ENCODE measurements around the gene MIOX. TPM values are rescaled to one million over a fixed set of nuclear protein-coding genes. Genes with fewer than 3 reads are reported as not detected.
A peak's percentile ranks its signal among the peaks of the same experiment; 100 is the strongest.
"Not testable (repeated sequence)": the region's sequence is repeated elsewhere in the genome, so short reads cannot be mapped to it uniquely, and the experiment has no call there.

Gene MIOX
- total and polyA plus RNA-seq, 9 of the 15 experiments (the other 6 are each of a cell fraction or from before 2014, with no cell fraction given): 0.08 TPM; not detected in 8

DNA sequence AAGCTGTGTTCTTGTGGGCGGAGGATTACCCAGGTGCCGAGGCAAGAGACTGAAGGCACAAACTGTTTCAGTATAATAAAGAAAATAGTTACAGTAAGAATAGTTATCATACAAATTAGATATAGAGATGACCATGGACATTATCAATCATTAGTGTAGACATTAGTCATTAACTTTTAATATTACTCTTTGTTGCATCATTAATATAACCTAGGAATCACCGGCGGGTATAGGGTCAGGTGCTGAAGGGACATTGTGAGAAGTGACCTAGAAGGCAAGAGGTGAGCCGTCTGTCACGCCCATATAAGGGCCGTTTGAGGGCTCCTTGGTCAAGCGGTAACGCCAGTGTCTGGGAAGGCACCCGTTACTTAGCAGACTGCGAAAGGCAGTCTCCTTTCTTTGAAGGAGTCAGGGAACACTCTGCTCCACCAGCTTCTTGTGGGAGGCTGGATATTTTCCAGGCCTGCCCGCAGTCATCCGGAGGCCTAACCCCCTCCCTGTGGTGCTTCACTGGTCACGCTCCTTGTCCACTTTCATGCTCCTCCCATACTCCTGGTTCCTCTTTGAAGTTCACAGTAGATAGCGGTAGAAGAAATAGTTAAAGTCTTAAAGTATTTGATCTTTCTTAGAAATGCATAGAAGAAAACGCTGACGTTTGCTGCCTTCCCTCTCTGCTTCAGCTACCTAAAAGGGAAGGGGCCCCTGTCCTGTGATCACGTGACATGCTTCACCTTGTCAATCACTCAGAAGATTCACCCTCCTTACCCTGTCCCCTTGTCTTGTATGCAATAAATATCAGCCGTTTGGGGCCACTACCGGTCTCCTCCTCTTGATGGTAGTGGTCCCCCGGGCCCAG is 47.4 kb downstream of the MIOX start (continued):
- TF ChIP-seq, protein P1, sequence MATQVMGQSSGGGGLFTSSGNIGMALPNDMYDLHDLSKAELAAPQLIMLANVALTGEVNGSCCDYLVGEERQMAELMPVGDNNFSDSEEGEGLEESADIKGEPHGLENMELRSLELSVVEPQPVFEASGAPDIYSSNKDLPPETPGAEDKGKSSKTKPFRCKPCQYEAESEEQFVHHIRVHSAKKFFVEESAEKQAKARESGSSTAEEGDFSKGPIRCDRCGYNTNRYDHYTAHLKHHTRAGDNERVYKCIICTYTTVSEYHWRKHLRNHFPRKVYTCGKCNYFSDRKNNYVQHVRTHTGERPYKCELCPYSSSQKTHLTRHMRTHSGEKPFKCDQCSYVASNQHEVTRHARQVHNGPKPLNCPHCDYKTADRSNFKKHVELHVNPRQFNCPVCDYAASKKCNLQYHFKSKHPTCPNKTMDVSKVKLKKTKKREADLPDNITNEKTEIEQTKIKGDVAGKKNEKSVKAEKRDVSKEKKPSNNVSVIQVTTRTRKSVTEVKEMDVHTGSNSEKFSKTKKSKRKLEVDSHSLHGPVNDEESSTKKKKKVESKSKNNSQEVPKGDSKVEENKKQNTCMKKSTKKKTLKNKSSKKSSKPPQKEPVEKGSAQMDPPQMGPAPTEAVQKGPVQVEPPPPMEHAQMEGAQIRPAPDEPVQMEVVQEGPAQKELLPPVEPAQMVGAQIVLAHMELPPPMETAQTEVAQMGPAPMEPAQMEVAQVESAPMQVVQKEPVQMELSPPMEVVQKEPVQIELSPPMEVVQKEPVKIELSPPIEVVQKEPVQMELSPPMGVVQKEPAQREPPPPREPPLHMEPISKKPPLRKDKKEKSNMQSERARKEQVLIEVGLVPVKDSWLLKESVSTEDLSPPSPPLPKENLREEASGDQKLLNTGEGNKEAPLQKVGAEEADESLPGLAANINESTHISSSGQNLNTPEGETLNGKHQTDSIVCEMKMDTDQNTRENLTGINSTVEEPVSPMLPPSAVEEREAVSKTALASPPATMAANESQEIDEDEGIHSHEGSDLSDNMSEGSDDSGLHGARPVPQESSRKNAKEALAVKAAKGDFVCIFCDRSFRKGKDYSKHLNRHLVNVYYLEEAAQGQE (IDR thresholded peaks at IDR 0.05; ENCODE audit: borderline replicate concordance): peak; percentile 39; the same call in 1 of the 2 replicates
- TF ChIP-seq, protein P1 (CRISPR knock-in tag; IDR thresholded peaks at IDR 0.05; ENCODE audit: low read depth): not testable (repeated sequence)
- TF ChIP-seq, protein P2, sequence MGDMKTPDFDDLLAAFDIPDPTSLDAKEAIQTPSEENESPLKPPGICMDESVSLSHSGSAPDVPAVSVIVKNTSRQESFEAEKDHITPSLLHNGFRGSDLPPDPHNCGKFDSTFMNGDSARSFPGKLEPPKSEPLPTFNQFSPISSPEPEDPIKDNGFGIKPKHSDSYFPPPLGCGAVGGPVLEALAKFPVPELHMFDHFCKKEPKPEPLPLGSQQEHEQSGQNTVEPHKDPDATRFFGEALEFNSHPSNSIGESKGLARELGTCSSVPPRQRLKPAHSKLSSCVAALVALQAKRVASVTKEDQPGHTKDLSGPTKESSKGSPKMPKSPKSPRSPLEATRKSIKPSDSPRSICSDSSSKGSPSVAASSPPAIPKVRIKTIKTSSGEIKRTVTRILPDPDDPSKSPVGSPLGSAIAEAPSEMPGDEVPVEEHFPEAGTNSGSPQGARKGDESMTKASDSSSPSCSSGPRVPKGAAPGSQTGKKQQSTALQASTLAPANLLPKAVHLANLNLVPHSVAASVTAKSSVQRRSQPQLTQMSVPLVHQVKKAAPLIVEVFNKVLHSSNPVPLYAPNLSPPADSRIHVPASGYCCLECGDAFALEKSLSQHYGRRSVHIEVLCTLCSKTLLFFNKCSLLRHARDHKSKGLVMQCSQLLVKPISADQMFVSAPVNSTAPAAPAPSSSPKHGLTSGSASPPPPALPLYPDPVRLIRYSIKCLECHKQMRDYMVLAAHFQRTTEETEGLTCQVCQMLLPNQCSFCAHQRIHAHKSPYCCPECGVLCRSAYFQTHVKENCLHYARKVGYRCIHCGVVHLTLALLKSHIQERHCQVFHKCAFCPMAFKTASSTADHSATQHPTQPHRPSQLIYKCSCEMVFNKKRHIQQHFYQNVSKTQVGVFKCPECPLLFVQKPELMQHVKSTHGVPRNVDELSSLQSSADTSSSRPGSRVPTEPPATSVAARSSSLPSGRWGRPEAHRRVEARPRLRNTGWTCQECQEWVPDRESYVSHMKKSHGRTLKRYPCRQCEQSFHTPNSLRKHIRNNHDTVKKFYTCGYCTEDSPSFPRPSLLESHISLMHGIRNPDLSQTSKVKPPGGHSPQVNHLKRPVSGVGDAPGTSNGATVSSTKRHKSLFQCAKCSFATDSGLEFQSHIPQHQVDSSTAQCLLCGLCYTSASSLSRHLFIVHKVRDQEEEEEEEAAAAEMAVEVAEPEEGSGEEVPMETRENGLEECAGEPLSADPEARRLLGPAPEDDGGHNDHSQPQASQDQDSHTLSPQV (IDR thresholded peaks at IDR 0.05): peak; percentile 45; the same call in 1 of the 2 replicates
- not testable (repeated sequence) for TF ChIP-seq NR2C2 (CRISPR knock-in tag; IDR thresholded peaks at IDR 0.05)
- peak; percentile 54; the same call in 1 of the 2 replicates for TF ChIP-seq NR2C2 (tag; IDR thresholded peaks at IDR 0.05)
- peak; percentile 61 for TF ChIP-seq L3MBTL2 (IDR thresholded peaks at IDR 0.05)
- peak; percentile 61 for TF ChIP-seq VEZF1 (CRISPR knock-in tag; IDR thresholded peaks at IDR 0.05)
